B cell (primary cell): ENCODE data around the gene ERI3.

Experiments
- EZH2 ChIP-seq: IDR thresholded peaks from 2 replicates; pipeline ENCODE4 v1.6.1; 2012; ENCODE audit warnings: borderline replicate concordance, low read depth, mild to moderate bottlenecking, moderate library complexity, low read length; ENCODE audit not compliant: insufficient read depth, poor library complexity, severe bottlenecking
- TF ChIP-seq, protein P1 (sequence below): fragments of 200-600 bp; IDR thresholded peaks from one replicate; pipeline ENCODE4 v1.8.0; 2022; ENCODE audit warnings: antibody characterized with exemption, mild to moderate bottlenecking

DNA sequence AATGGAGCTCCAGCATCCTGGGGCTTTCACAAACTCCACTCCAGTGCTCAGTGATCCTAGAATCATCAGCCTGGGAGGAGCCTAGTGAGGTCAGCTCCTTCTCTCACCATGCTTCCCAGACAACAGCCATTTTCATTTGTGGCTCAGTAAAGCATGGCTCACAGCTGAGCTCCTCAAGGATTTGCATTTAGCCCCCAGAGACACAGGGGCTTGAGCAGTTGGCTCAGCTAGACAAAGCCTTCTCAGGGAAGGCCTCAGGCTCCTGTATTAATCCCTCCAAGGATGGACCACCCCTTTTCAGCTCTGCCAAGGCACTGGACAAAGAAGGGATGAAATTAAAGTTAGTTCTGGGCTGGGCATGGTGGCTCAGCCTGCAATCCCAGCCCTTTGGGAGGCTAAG, 39.5 kb downstream of the ERI3 start:
- TF ChIP-seq, protein P1, sequence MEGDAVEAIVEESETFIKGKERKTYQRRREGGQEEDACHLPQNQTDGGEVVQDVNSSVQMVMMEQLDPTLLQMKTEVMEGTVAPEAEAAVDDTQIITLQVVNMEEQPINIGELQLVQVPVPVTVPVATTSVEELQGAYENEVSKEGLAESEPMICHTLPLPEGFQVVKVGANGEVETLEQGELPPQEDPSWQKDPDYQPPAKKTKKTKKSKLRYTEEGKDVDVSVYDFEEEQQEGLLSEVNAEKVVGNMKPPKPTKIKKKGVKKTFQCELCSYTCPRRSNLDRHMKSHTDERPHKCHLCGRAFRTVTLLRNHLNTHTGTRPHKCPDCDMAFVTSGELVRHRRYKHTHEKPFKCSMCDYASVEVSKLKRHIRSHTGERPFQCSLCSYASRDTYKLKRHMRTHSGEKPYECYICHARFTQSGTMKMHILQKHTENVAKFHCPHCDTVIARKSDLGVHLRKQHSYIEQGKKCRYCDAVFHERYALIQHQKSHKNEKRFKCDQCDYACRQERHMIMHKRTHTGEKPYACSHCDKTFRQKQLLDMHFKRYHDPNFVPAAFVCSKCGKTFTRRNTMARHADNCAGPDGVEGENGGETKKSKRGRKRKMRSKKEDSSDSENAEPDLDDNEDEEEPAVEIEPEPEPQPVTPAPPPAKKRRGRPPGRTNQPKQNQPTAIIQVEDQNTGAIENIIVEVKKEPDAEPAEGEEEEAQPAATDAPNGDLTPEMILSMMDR = no peak
- TF ChIP-seq EZH2 = no peak
